ENCODE data around the gene NDST3.

The NDST3 gene

DNA sequence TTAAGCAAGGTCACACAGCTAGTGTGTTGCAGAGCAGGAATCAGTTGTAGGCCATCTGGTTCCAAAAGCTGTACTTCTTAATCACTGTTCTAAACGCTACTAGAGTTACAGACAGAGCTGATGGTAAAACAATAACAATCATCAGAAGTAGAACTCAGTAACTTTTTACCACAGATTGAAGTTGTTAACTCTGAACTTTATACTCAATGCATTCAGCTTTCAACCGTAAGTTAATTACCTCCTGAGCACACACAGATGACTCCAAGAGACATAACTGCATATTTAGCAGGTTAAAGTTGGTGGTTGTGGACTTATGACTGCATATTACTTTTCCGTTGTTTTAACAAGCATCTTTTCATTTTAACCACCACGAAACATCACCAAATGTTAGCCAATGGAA, 191.2 kb downstream of the NDST3 start:
- Histone ChIP-seq H3K27ac (ENCODE audit: low read depth, low read length) (no peak overlapping the region), H3K4me2 (ENCODE audit: low read depth, low read length, poor library complexity, severe bottlenecking) (no peak overlapping the region), H3F3A (ENCODE audit: insufficient read depth) (no peaks in the 10 kb centered on the region), H2AFZ (ENCODE audit: low read depth, low read length, severe bottlenecking) (no peak overlapping the region), H3K9me3 (ENCODE audit: insufficient read depth, low read length) (no peaks in the 10 kb centered on the region), H3K4me3 (ENCODE audit: insufficient read depth, low read length, poor library complexity, severe bottlenecking) (no peak overlapping the region), H3K27me3 (ENCODE audit: low read length) (no peaks in the 10 kb centered on the region), H3K9ac (ENCODE audit: low read length) (no peak overlapping the region), H3K79me2 (ENCODE audit: insufficient read depth, low read length) (no peaks in the 10 kb centered on the region), H3K9me2 (replicated peaks; ENCODE audit: insufficient read depth, low read length) (no peaks in the 10 kb centered on the region), H3K36me3 (ENCODE audit: low read length) (no peaks in the 10 kb centered on the region), H4K20me1 (ENCODE audit: low read depth, low read length) (no peaks in the 10 kb centered on the region)
- no peak for TF ChIP-seq EZH2phosphoT487 (conservative IDR thresholded peaks at IDR 0.05; ENCODE audit: low read length)
- TF ChIP-seq, protein P1, sequence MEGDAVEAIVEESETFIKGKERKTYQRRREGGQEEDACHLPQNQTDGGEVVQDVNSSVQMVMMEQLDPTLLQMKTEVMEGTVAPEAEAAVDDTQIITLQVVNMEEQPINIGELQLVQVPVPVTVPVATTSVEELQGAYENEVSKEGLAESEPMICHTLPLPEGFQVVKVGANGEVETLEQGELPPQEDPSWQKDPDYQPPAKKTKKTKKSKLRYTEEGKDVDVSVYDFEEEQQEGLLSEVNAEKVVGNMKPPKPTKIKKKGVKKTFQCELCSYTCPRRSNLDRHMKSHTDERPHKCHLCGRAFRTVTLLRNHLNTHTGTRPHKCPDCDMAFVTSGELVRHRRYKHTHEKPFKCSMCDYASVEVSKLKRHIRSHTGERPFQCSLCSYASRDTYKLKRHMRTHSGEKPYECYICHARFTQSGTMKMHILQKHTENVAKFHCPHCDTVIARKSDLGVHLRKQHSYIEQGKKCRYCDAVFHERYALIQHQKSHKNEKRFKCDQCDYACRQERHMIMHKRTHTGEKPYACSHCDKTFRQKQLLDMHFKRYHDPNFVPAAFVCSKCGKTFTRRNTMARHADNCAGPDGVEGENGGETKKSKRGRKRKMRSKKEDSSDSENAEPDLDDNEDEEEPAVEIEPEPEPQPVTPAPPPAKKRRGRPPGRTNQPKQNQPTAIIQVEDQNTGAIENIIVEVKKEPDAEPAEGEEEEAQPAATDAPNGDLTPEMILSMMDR (IDR thresholded peaks at IDR 0.05; ENCODE audit: insufficient read depth, low read length, poor library complexity, severe bottlenecking) = no peak

DNA sequence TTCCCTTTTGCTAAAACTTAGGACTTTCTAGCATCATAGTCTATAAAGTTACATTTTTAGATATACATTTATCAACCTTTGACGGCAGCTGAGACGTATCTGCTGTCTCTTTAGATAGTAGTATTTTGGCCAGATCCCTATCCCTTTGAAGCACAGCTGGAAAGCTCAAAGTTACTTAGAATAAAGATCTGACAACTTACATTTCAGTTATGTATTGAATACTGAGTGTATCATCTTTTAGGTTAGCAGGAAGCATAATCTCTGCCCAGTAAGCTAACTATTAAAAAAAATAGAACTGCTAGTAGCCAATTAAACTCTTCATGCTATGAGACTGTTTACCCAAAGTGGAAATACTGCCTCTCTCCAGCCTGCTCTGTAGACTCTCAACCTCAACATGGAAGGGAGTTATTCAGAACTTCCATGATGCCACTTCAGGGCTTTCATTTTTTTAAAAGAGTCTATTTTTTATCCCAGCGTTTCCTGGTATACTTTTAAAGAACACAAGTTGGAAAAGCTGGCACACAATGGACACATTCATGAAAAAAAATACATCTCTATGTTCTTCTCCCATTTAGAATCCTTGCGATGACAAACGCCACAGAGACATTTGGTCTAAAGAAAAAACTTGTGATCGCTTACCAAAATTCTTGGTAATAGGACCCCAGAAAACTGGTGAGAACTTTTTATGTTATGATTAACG, 192.2 kb downstream of the NDST3 start:
- Histone ChIP-seq H3F3A (ENCODE audit: insufficient read depth) (no peaks in the 10 kb centered on the region), H3K27me3 (ENCODE audit: low read length) (no peaks in the 10 kb centered on the region), H2AFZ (ENCODE audit: low read depth, low read length, severe bottlenecking) (no peak overlapping the region), H3K9me2 (replicated peaks; ENCODE audit: insufficient read depth, low read length) (no peaks in the 10 kb centered on the region), H3K79me2 (ENCODE audit: insufficient read depth, low read length) (no peaks in the 10 kb centered on the region), H3K4me2 (ENCODE audit: low read depth, low read length, poor library complexity, severe bottlenecking) (no peak overlapping the region), H3K9me3 (ENCODE audit: insufficient read depth, low read length) (no peaks in the 10 kb centered on the region), H4K20me1 (ENCODE audit: low read depth, low read length) (no peaks in the 10 kb centered on the region), H3K9ac (ENCODE audit: low read length) (no peak overlapping the region), H3K36me3 (ENCODE audit: low read length) (no peaks in the 10 kb centered on the region), H3K27ac (ENCODE audit: low read depth, low read length) (no peak overlapping the region), H3K4me3 (ENCODE audit: insufficient read depth, low read length, poor library complexity, severe bottlenecking) (no peak overlapping the region)
- no peak for TF ChIP-seq EZH2phosphoT487 (conservative IDR thresholded peaks at IDR 0.05; ENCODE audit: low read length)
- TF ChIP-seq, protein P1 (IDR thresholded peaks at IDR 0.05; ENCODE audit: insufficient read depth, low read length, poor library complexity, severe bottlenecking) = no peak

DNA sequence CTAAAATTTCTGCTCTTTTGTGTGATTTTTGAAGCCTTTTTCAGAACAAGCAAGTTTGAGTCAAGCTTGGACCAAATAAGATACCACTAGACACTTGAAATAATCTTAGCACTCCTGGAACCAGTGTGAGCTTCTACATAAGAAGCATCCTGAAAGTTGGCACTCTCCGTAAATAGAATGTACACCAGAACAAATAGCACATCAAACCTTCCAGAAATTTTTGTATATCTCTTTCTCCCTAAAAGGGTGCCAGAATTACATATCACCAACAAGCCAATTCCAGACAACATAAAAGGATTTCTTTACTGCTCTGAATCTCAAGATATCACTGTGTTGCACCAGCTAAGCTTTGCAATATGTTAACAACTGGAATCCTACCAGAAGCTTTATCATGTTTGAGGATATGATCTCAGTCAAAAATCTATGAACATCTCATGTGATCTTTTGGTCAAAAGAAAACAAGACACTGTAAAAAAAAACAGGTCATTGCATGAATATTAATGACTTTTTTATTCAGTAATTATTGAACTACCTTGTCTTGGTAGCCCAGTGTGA, 201.4 kb downstream of the NDST3 start:
- H2AFZ ChIP-seq (ENCODE audit: low read depth, low read length, severe bottlenecking) = no peak overlapping the region
- TF ChIP-seq EZH2phosphoT487 (conservative IDR thresholded peaks at IDR 0.05; ENCODE audit: low read length) = no peak
- TF ChIP-seq, protein P1 (IDR thresholded peaks at IDR 0.05; ENCODE audit: insufficient read depth, low read length, poor library complexity, severe bottlenecking) = no peak
- no peaks in the 10 kb centered on the region for H3K9me2 ChIP-seq (replicated peaks; ENCODE audit: insufficient read depth, low read length)

More for the DNA sequence above, 201.4 kb downstream of the NDST3 start:
- H3K27ac ChIP-seq (ENCODE audit: low read depth, low read length) = no peak overlapping the region
- H3K27me3 ChIP-seq (ENCODE audit: low read length) = no peaks in the 10 kb centered on the region
- no peaks in the 10 kb centered on the region for H4K20me1 ChIP-seq (ENCODE audit: low read depth, low read length)
- H3K4me2 ChIP-seq (ENCODE audit: low read depth, low read length, poor library complexity, severe bottlenecking) = no peak overlapping the region
- no peaks in the 10 kb centered on the region for H3K79me2 ChIP-seq (ENCODE audit: insufficient read depth, low read length)
- H3F3A ChIP-seq (ENCODE audit: insufficient read depth) = no peaks in the 10 kb centered on the region
- H3K9me3 ChIP-seq (ENCODE audit: insufficient read depth, low read length) = no peaks in the 10 kb centered on the region
- H3K36me3 ChIP-seq (ENCODE audit: low read length) = no peaks in the 10 kb centered on the region
- H3K4me3 ChIP-seq (ENCODE audit: insufficient read depth, low read length, poor library complexity, severe bottlenecking) = no peak overlapping the region
- H3K9ac ChIP-seq (ENCODE audit: low read length) = no peak overlapping the region

All from SU-DHL-6 (cell line).